ENCODE results near the gene AQR. TPM values are rescaled to one million over a fixed set of nuclear protein-coding genes. Genes with fewer than 3 reads are reported as not detected.

Gene AQR
- total and polyA plus RNA-seq, 2 of the 4 experiments (the other 2 are of a cell fraction): 17.9 to 29.6 TPM

DNA sequence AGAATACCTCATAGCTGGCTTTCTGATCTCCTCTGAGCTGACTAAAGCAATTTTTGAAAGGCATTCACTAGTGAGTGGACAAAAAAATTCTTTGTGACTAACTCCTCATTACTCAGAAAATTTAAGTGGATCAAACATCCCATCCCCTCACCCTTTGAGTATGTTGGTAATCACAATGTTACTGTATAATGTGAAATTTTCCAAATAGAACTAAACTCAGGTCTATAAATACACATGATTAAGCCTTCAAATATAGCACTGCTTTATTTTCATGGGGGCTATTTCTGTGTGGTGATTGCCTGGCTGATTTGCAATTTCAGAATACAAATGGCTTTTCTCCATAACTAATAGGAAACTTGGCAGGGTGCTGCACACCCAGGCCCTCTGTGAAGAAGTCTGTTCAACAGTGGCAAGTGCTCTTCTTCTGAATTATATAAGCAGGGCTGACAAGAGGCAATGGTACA lies 128.2 kb downstream of the AQR start:
- DNase-seq: peak; percentile 65
- Histone ChIP-seq H2AFZ (replicated peaks; ENCODE audit: low read length, poor library complexity) (no peak overlapping the region), H3K9ac (ENCODE audit: low read depth, low read length) (no peak overlapping the region), H3K79me1 (ENCODE audit: low read depth in 1 of 2, low read length in 2 of 2) (no peaks in the 10 kb centered on the region), H3K23ac (ENCODE audit: low read depth, low read length) (no peak overlapping the region), H3K4me3 (ENCODE audit: insufficient read depth, low read depth, low read length) (no peak overlapping the region), H2AK9ac (replicated peaks; ENCODE audit: low read depth, low read length, poor library complexity) (no peak overlapping the region), H3K14ac (replicated peaks; ENCODE audit: low read depth, low read length) (no peak overlapping the region), H4K20me1 (ENCODE audit: insufficient read depth, low read length) (no peaks in the 10 kb centered on the region), H3K4me1 (ENCODE audit: control insufficient read depth, insufficient read depth, low read length) (peaks cover 7% of the 10 kb centered on the region), H4K8ac (ENCODE audit: low read depth in 2 of 2, low read length in 2 of 2) (no peak overlapping the region), H2BK20ac (ENCODE audit: low read depth, low read length) (no peak overlapping the region), H3K4ac (ENCODE audit: low read depth, low read length) (no peak overlapping the region), H3K36me3 (ENCODE audit: control insufficient read depth, insufficient read depth, low read length) (no peaks in the 10 kb centered on the region), H3K18ac (ENCODE audit: low read depth, low read length) (no peak overlapping the region), H2BK5ac (ENCODE audit: low read depth, low read length, poor library complexity, severe bottlenecking) (no peak overlapping the region), H4K91ac (ENCODE audit: insufficient read depth, low read depth, low read length) (no peak overlapping the region), H3K9me3 (ENCODE audit: control insufficient read depth, insufficient read depth, low read length) (no peaks in the 10 kb centered on the region), H4K5ac (ENCODE audit: low read depth, low read length) (no peak overlapping the region), H2AK5ac (ENCODE audit: low read depth, low read length) (no peak overlapping the region), H3K27ac (ENCODE audit: insufficient read depth, low read length) (no peak overlapping the region), H3K9me1 (ENCODE audit: insufficient read depth, low read length) (peaks cover 23% of the 10 kb centered on the region), H3K56ac (ENCODE audit: extremely low read depth, insufficient read depth, low read length) (no peak overlapping the region), H2BK120ac (ENCODE audit: low read depth, low read length) (no peak overlapping the region), H3K4me2 (ENCODE audit: low read depth, low read length) (no peak overlapping the region), H3K27me3 (ENCODE audit: control insufficient read depth, insufficient read depth, low read length) (no peaks in the 10 kb centered on the region), H2BK15ac (ENCODE audit: low read depth, low read length) (no peak overlapping the region)
- dilution Hi-C loops (cut with HindIII; ENCODE audit: low sequenced_read_pairs, unreplicated experiment): no loop called here
- intact Hi-C loops (cut with micrococcal nuclease): loop anchor here (10.0 kb wide), 1 partner anchor 1876 kb away; no protein-coding TSS in a partner anchor
- in situ Hi-C loops (cut with MboI; ENCODE audit: low sequenced_read_pairs): no loop called here
- TF ChIP-seq RFX5 (IDR thresholded peaks at IDR 0.05; ENCODE audit: low read depth, low read length): no peak
- TF ChIP-seq FOS (IDR thresholded peaks at IDR 0.05; ENCODE audit: low read depth, low read length): no peak
- no peak for TF ChIP-seq MXI1 (IDR thresholded peaks at IDR 0.05; ENCODE audit: borderline replicate concordance, low read depth, low read length)
- no peak for TF ChIP-seq NFE2L2 (IDR thresholded peaks at IDR 0.05; ENCODE audit: low read depth, low read length)
- peak; percentile 70 for TF ChIP-seq MAFK (IDR thresholded peaks at IDR 0.05; ENCODE audit: low read depth, low read length)
- no peak for TF ChIP-seq MAZ (IDR thresholded peaks at IDR 0.05; ENCODE audit: borderline replicate concordance, low read depth, low read length)
- CTCF ChIA-PET: no interaction called here
- no TSS peak for BruUV-seq (replicated peaks)
- POLR2A ChIA-PET (ENCODE audit: unreplicated experiment): no interaction called here
- peak; percentile 38 for ATAC-seq (ENCODE audit: low read depth)

Data from IMR-90 (cell line).